Stimulated activated CD4-positive, alpha-beta T cell treated with anti-CD3 and anti-CD28 coated beads, TNF-alpha, amount 100 ng/mL, for 1 hour (primary cell): ENCODE measurements around the gene CALM3.
A peak's percentile ranks its signal among the peaks of the same experiment; 100 is the strongest.
"Not testable (repeated sequence)": the region's sequence is repeated elsewhere in the genome, so short reads cannot be mapped to it uniquely, and the experiment has no call there.

Experiments
- DNase-seq, 3 donors: peaks; one replicate each; pipeline ENCODE4 v3.0.0-alpha.2; 2020; ENCODE audit warnings: low read depth in 3 of 3, low spot score in 1 of 3

Gene CALM3

DNA sequence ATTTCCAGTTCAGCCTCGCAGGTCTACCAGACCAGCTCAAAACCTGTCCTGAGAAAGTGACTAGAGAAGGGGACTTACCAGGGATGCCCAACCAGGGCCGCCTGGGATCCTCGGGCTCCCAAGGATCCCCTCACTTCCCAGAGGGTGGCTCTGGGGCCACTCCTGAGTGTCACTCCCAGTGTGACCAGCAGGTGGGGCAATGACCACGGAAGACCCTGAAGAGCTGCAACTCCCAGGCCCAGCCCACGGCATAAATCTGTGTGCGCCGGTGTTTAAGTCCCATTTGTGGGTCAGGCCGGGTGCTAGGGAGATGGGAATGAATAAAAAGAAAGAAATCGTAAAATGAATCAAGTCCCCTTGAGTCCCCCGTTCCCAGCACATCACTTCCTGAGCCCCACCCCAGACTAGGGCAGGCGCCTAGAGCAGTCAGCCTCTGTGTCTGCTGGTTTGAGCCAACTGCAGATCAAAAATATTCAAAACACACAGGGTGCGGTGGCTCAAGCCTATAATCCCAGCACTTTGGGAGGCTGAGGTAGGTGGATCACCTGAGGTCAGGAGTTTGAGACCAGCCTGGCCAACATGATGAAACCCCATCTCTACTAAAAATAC, 13.1 kb downstream of the CALM3 start:
- DNase-seq, result peak; percentile 49 to 76 (median 53)

DNA sequence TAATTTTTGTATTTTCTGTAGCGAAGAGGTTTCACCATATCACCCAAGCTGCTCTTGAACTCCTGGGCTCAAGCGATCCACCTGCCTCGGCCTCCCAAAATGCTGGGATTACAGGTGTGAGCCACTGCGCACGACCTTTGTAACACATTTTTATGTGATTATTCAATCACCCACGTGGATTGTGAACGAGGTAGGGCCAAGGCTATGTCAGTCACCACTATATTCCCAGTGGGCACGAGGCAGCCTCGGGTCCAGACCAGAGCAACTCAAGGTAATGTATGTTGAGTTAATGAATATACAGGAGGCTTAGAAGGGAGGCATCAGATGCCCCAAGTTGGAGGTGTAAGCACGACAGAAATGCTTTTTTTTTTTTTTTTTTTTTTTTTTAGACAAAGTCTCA, 14.8 kb downstream of the CALM3 start:
- no peak for DNase-seq

DNA sequence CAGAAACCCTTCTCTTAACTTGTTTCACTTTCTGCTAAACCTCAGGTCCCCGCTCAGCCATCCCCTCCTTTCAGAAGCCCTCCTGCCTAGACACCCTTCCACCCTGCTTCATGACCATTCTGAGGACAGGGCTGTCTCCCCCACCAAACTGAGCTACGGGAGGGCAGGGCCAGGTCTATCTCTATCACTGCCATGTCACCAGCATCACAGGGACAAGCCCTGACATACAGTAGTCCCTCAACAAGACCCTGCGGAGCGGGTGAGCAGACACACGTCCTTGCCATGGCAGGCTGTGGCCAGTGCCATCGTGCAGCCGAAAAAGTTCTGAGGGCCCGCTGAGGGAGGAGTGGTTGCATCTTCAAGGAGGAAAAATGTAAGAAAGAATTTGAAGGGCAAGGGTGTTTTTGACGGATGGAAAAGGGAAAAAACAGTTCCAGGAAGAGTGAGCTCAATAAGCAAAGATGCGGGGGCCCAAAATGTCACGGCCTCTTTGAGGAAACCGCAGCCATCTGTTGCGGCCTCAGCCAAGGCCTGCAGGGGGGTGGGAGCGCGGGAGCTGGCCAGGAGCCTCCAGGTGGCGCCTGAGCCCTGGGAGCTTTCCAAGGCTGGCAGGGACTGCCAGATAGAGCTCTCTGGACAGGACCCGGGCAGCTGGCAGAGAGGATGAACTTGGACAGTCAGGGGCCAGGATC, 15.6 kb downstream of the CALM3 start:
- no peak for DNase-seq

DNA sequence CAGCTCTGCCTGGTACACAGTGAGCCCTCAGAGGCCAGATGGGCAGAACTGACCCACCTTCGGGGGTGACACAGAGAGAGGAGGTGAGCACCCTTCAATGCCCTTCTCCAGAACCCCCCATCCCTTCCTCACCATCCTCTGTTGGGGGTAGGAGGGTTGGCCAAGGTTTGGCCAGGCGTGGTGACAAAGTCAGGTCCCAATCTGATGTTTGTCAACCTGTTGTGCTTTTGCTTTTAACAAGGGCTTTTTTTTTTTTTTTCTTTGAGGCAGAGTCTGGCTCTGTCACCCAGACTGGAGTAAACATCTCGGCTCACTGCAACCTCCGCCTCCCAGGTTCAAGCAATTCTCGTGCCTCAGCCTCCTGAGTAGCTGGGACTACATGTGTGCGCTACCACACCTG, 16.5 kb downstream of the CALM3 start:
- DNase-seq, result no peak

DNA sequence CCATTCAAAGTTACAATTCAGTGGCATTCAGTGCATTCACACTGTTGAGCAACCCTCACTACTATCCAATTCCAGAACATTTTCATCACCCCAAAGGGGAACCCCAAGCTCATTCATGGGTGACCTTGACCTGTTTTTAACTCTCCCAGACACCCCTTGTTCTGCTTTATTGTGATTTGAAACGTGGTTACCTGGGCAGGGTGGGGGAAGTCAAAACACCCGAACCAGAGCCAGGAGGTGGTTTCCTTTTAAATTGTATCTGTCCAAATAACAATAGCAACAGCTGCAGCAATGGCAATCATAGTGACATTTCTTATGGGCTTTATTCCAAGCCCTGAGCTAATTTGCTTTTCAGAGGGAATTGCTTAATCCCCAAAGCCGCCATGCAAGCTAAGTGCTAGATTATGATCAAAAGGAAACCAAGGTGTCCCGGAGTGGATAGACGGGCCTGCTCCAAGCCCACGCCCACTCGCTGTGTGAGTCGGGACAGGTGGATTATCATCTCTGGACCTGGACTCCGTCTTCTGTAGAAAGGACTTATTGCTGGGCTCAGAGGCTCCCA, 17.6 kb downstream of the CALM3 start:
- DNase-seq, result no peak

DNA sequence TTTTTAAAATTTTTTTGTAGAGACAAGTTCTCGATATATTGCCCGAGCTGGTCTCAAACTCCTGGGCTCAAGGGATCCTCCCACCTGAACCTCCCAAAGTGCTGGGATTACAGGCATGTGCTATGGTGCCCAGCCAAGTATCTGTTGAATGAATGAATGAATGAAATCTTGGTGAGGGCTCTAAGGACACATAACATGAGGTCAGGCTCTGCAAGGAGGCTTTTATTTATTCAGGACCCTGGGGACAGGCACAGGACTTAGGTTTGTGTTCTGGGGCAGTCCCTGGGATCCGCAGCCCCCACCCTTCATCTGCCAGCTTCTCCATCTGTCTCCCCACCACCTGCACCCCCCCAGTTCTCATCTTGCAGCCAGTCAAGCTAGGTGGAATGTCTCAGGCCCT, 19.1 kb downstream of the CALM3 start:
- DNase-seq, result no peak

DNA sequence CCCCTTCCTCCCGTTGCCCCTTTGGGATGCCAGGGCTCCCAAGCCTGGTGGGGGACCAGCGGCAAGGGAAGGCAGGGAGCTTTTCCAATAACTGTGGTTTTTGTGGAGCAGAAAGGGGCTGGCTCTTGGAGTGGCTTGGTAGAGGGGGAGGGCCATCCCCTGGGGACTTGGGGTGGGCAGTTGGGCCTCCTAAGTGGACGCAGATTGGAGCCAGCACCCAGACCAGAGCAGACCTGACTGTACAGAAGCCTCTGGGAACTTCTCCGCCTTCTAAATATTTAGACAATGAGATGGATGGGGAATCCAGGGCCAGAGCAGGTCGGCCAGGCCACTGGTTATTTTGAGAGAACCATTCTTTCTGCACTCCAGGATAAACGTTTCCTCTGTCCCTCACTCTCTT, 19.6 kb downstream of the CALM3 start:
- no peak for DNase-seq

- DNase-seq, result no peak
Measured at GRCh38 chr19:46621191-46622117, 20.3 kb downstream of the CALM3 start.

DNA sequence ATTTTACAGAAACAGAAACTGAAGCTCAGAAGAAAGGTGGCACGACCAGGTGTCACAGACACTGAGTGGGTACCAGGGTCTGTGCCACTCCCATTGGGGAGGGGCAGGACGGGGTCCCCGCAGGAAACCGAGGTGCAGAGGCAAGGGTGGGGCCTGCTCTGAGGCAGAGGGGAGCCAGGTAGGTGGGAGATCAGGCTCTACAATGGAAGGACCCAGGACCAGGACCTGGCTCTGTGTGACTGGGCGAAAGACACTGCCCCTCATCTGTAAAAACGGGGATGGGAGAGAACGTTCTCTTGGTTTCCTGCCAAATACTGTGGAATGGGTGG, 21.0 kb downstream of the CALM3 start:
- DNase-seq, result no peak

DNA sequence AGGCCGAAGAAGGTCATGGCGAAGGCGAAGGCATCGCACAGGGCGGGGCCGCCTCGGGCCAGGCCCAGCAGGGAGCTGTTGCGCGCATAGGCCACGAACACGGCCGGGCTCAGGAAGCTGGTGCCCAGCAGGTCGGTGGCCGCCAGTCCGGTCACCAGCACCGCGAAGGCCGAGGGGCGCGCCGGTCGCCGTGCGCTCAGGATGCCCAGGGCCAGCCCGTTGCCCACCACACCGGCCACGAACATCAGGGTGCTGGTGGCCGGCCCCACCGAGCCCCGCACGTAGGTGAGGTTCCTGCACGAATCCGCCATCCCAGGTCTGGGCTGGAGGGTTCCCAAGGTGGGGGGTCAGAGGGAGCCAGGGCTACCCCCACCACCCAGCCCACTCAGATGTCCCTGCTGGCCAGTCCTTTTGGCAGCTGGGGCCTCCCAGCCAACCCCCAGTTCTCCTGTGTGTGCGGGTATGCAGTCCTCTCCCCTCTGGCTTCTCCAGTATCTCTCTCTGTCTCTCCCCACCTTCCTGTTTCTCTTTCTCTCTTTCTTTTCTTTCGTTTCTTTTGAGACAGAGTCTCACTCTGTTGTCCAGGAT, 22.9 kb downstream of the CALM3 start:
- DNase-seq, result no peak

GRCh38 chr19:46624958-46625661, 24.0 kb downstream of the CALM3 start, which contains the start of gene PTGIR:
Gene PTGIR (minus strand): TSS chr19:46625089. CDS start chr19:46624225, 864 bp downstream.
- no peak for DNase-seq

- DNase-seq, result no peak
Measured at GRCh38 chr19:46625731-46626130, 24.6 kb downstream of the CALM3 start.

DNA sequence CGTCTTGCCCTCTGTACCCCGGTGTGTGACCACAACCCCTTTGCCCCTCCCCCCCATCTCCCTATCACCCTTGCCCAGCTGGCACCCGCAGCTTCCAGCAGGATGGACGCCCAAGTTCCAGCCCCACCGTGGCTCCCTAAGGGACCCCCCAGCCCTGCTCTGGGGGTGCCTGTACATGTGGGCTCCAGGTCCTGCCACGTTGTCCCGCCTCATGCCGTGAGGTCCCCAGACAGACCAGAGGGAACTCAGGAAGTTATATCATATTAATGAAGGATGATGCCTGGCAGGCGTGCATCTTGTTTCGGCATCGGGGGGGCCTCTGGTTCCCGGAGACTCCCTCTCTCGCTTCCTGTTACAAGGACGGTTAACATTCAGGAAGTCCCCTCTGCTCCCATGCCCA, 25.3 kb downstream of the CALM3 start:
- DNase-seq, result no peak

- DNase-seq, result not testable (repeated sequence)
Measured at GRCh38 chr19:46628970-46629369, 27.8 kb downstream of the CALM3 start.

GRCh38 chr19:46629546-46630025, 28.5 kb downstream of the CALM3 start:
- DNase-seq, result no peak

- no peak for DNase-seq
Measured at GRCh38 chr19:46630586-46631205, 29.6 kb downstream of the CALM3 start.

DNA sequence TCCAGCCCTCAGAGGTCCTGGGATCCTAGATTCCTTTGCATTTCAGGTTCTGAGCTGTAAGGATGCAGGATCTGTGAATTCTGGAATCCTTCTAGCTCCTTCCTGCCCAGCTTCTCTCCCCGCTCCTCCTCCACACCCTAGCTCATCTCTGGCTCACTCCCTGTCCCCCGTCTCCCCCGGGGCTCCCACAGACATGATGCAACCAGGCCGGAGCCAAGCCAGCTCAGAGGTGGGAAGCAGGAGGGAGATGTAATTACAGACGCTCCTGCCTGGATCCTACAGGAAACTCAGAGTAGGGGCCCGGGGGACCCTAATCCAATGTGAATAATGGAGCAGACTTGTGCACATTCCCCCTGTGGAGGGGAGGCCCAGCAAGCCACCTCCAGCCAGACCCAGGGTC, 30.4 kb downstream of the CALM3 start:
- no peak for DNase-seq

GRCh38 chr19:46633130-46633529, 32.0 kb downstream of the CALM3 start:
- no peak for DNase-seq

DNA sequence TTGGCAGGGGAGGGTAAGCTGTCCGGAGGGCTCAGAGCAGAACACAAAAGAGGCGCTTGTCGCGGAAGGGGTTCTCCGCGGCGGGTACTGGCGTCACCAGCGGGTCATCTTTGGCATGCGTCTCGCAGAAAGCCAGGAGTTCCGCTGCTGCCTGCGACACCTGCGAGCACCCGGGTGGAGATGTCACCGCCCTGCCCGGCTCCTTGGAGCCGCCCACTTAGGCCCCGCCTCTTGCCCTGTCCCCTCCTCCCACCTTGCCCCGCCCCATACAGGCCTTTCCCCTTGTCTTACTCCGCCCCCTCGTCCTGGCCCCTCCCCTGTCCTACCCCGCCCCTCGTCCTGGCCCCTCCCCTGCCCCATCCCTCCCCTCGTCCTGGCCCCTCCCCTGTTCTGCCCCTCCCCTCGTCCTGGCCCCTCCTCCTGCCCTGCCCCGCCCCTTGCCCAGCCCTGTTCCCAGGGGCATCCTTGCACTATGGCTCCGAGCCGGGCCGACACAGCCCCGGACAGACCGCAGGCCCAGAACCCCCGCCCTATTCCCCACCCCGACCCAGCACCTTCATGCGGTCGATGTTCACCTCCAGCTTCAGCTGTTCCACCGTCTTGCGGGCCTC, 33.0 kb downstream of the CALM3 start:
- DNase-seq, result peak; percentile 89 to 95 (median 92)
